22Rv1 (cell line): ENCODE data around the gene KHDRBS2.

Experiments
- H3K27ac ChIP-seq: fragments of 450-650 bp; 2 replicates; pipeline ENCODE4 v1.5.1; 2017
- CTCF ChIP-seq: fragments of 450-650 bp; IDR thresholded peaks from 2 replicates; pipeline ENCODE4 v1.5.1; 2017; ENCODE audit warnings: mild to moderate bottlenecking
- ZFX ChIP-seq: fragments of 450-650 bp; IDR thresholded peaks from 2 replicates; pipeline ENCODE4 v1.6.1; 2017; ENCODE audit warnings: antibody characterized with exemption, borderline replicate concordance

KHDRBS2 gene

GRCh38 chr6:62272114-62272513 is 13.9 kb downstream of the KHDRBS2 start:
- no peak overlapping the region for H3K27ac ChIP-seq
- no peak for TF ChIP-seq ZFX
- TF ChIP-seq CTCF: no peak

- no peak overlapping the region for H3K27ac ChIP-seq
- no peak for TF ChIP-seq CTCF
- no peak for TF ChIP-seq ZFX
Measured at GRCh38 chr6:62265906-62266525, 20.0 kb downstream of the KHDRBS2 start.

DNA sequence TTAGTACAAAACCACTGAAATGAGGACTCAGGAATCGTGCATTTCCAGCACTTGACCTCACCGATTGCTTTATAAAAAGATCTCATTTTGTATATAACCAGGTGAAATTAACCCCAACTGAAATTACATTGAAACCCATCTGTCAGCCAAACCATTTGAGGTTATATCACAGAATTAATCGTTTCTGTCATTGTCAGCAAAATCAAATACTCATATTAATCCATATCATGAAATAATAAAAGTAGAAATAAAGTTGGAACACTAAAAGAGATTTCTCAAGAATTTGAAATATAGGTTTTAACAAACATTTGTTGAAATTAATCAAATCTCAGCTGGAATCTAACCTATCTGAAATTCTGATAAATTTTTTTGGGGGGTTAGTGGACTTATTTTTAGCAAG is 23.7 kb downstream of the KHDRBS2 start:
- no peak overlapping the region for H3K27ac ChIP-seq
- TF ChIP-seq ZFX (no peak), CTCF (no peak)

- no peak for TF ChIP-seq ZFX
- no peak for TF ChIP-seq CTCF
- H3K27ac ChIP-seq: no peak overlapping the region
Measured at GRCh38 chr6:62246087-62246486, 39.9 kb downstream of the KHDRBS2 start.

- no peak overlapping the region for H3K27ac ChIP-seq
- TF ChIP-seq CTCF: no peak
- no peak for TF ChIP-seq ZFX
Measured at GRCh38 chr6:62236784-62237183, 49.2 kb downstream of the KHDRBS2 start.

DNA sequence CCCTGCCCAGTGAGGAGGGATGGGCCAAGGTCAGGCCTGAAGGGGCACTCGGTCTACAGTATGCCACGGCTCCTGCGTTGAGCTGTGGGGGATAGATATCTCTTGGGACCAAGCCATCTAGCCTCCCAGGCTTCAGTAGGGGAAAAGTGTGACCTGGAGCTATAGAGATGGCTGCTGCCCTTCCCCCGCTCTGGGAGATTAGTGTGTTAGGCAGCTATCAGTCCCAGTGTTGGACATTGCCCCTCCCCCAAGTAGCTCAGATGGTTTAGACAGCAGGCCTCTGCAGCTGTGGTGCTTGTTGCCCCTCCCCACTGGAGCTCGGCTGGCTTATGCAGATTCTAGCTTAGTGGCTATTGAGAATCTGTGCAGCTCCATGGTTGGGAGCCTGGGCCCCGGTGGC is 56.8 kb downstream of the KHDRBS2 start:
- TF ChIP-seq ZFX (no peak), CTCF (no peak)
- H3K27ac ChIP-seq: no peak overlapping the region

DNA sequence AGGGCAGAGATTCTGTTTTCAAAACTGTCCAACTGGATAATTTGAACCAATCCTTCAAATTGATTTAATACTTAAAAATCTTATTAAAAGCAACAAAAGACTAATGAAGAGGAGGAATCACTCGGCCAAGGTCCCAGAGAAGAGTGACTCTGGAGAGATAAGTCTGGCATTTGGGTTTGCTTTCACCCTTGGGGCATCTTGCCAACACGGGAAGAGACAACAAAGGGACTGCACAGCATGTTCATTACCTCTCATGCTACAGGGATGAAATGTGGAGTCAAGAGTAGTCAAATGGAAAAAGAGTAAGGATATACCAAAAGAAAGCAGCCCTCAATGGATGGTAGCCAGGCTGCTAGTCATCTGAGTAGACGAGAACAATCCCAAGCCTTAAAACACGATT is 68.2 kb downstream of the KHDRBS2 start:
- TF ChIP-seq CTCF: no peak
- TF ChIP-seq ZFX: no peak
- no peak overlapping the region for H3K27ac ChIP-seq
